Muscle of arm (tissue), 12 donors: ENCODE results near the gene MTMR2. TPM values are rescaled to one million over a fixed set of nuclear protein-coding genes. Genes with fewer than 3 reads are reported as not detected.

ENCODE experiments used
- DNase-seq: peaks from one replicate; pipeline ENCODE4 v3.0.0-alpha.2; 2013
- polyA plus RNA-seq, 12 donors: library from polyadenylated mRNA; unstranded; fragments of 120-200 nt; gene quantifications; one replicate each; pipeline ENCODE4 v1.2.1, GENCODE V29; 2013; ENCODE audit not compliant: insufficient read length in 12 of 12

MTMR2 gene
- polyA plus RNA-seq, 12 donors, result 25.5 to 32.6 (median 29.7) TPM; not detected in 1

- DNase-seq, result peak; percentile 99
These were observed 134.3 kb downstream of the MTMR2 start, which contains the start of gene FAM76B for GRCh38 chr11:95789506-95790122. Gene FAM76B (minus strand): TSS chr11:95789782. CDS start chr11:95789478, 304 bp downstream.

- peak; percentile 45 for DNase-seq
These were observed 134.9 kb downstream of the MTMR2 start for GRCh38 chr11:95788921-95789505.

Other genes with a start within 250 kb of the MTMR2 start
- 10 to 100 TPM in 11 of 12 donors, not detected in 1; 18.1 to 65.4 (median 27.2) TPM for gene FAM76B, start 134.3 kb downstream of the MTMR2 start, polyA plus RNA-seq
- gene CEP57, start 133.6 kb downstream of the MTMR2 start, polyA plus RNA-seq, result 10 to 100 TPM in 11 of 12 donors, not detected in 1; 42.4 to 86.9 (median 56.7) TPM